ENCODE data around the gene SLC26A3.
"Not testable (repeated sequence)": the region's sequence is repeated elsewhere in the genome, so short reads cannot be mapped to it uniquely, and the experiment has no call there.

Gene SLC26A3

GRCh38 chr7:107803009-107803610, at the start of gene SLC26A3:
TSS of gene SLC26A3 (minus strand) at chr7:107803223. CDS start at chr7:107794509, 8,714 bp downstream.
- no peak for DNase-seq

DNA sequence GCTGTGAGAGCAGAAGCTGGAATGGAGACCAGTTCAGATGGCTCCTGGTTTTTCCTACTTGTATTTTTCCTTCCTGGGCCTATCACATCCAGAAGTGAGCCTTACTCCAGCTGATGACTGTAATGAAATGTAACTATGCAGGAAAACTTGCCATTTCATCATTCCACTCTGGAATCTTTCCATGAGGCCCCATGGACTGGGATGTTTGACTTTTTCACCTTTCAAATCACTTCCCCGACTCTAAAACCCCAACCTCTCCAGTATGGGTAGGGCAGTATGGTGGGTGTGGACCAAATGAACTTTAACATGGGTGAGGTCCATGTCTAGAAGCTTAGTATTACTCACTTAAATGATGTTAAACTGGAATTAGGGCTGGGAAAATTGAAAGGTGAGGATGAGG, 47.6 kb upstream of the SLC26A3 start:
- DNase-seq, result no peak

GRCh38 chr7:107850216-107850615, 47.2 kb upstream of the SLC26A3 start:
- DNase-seq, result no peak

- not testable (repeated sequence) for DNase-seq
Measured at GRCh38 chr7:107848211-107848610, 45.2 kb upstream of the SLC26A3 start.

DNA sequence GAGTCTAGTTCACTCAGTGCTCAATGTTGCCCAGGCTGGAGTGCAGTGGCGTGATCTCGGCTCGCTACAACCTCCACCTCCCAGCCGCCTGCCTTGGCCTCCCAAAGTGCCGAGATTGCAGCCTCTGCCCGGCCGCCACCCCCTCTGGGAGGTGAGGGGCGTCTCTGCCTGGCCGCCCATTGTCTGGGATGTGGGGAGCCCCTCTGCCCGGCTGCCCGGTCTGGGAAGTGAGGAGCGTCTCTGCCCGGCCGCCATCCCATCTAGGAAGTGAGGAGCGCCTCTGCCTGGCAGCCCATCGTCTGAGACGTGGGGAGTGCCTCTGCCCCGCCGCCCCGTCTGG, 44.8 kb upstream of the SLC26A3 start:
- not testable (repeated sequence) for DNase-seq

DNA sequence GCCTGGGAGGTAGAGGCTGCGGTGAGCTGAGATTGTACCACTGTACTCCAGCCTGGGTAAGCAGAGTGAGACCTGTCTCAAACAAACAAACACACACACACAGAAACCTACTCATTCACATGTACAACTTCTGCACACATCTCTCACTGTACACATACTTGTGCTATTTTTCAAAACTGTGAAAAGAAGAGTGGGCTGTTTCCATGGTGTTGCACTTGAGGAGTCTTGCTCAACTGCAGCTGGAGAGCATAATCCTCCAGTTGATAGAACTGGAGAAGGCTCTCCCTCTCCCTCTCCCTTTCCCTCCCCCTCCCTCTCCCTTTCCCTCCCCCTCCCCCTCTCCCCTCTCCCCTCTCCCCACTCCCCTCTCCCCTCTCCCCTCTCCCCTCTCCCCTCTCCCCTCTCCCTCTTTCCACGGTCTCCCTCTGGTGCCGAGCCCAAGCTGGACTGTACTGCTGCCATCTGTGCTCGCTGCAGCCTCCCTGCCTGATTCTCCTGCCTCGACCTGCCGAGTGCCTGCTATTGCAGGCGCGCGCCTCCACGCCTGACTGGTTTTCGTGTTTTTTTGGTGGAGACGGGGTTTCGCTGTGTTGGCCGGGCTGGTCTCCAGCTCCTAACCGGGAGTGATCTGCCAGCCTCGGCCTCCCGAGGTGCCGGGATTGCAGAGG, 44.3 kb upstream of the SLC26A3 start:
- no peak for DNase-seq

GRCh38 chr7:107846324-107846723, 43.3 kb upstream of the SLC26A3 start:
- DNase-seq, result no peak

- DNase-seq, result no peak
Measured at GRCh38 chr7:107843184-107843583, 40.2 kb upstream of the SLC26A3 start.

DNA sequence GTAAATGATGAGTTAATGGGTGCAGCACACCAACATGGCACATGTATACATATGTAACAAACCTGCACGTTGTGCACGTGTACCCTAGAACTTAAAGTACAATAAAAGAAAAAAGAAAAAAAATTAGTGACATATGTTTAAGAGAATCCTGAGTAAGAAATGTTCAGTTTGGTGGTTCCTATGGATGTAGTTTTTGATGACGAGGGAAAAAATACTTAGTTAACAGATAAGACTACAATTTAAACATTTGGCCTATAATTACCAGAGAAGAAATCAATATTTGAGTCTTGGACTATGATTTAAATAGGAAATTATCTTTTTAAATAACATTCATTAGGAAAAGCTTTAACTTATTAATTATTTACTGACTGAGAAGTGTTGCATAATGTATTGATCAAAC, 39.2 kb upstream of the SLC26A3 start:
- DNase-seq, result no peak

DNA sequence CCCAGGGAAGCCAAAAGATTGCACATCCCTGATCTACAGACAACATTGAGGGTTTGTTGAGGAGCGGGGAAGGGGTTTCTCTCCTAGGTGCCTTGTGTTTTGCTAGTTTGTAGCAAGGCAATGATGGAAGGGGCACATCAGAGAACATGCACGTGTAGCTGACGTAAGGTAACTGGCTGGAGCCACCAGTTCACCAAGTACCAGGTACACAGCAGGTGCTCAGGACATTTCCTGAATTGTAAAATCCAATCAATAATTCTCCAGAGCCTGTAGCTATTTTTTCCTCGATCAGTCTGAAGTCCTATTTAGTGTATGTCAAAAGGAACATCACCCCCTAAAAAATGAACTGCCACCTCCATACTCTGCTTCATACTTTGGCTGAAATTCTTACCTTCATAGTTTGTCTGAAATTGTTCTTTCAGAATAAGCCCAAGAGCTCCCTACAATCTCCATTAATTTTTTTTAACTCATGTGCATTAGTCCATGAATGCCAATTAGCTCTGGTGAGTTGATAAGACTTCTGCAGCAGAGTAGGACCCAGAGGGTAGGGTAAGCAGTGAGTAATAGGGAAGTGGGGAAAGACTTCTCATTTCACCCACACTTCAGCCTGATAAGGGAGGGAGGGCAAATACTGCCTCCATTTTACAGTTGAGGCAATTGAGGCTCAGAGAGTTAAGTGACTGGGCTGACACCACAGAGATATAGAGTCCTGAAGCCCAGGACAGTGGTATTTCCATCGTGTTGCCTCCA, 36.0 kb upstream of the SLC26A3 start:
- no peak for DNase-seq

GRCh38 chr7:107838024-107838601, 35.1 kb upstream of the SLC26A3 start:
- no peak for DNase-seq

GRCh38 chr7:107837145-107837512, 34.1 kb upstream of the SLC26A3 start:
- no peak for DNase-seq

- DNase-seq, result no peak
Measured at GRCh38 chr7:107836237-107837144, 33.5 kb upstream of the SLC26A3 start.

GRCh38 chr7:107834401-107834800, 31.4 kb upstream of the SLC26A3 start:
- no peak for DNase-seq

DNA sequence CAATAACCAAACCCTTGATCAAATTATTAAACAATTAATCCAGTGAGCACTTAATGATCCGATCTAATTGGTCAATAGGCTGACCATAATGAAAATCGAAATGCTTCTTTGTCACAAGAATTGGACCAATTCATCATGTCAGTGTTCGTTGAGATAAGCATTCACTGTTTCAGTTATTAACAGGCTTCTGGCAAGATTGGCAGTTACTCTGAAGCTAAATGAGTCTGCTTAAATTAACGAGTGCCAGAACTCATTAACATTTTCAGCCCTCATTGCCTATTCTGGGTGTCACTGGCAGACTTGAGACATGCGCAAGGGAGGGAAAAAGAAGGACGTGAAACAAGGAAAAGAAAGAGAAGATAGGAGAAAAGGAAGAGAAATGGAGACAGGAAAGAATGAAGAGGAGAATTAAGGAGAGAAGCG, 30.7 kb upstream of the SLC26A3 start:
- no peak for DNase-seq

GRCh38 chr7:107830420-107830819, 27.4 kb upstream of the SLC26A3 start:
- DNase-seq, result no peak

GRCh38 chr7:107828540-107828939, 25.5 kb upstream of the SLC26A3 start:
- no peak for DNase-seq

- no peak for DNase-seq
Measured at GRCh38 chr7:107827501-107827900, 24.5 kb upstream of the SLC26A3 start.

DNA sequence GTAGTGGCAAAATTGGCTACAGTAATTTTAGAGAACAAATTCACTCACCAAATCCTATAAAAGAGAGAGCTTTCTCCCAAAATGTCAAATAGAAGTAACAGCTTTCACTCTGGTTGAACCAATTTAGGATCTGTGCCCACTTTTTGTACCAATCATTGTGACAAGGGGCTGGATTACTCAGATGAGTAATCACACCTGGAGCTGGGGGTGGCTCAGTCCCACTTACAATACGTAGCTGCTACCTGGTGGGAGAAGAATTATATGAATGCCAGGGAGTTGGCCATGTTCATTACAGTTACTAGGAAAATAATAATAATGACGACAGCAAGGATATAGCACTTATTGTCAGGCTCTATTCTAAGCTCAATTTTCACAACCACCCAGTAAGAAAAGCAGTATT, 23.4 kb upstream of the SLC26A3 start:
- no peak for DNase-seq

GRCh38 chr7:107824858-107825257, 21.8 kb upstream of the SLC26A3 start:
- DNase-seq, result no peak

- DNase-seq, result no peak
Measured at GRCh38 chr7:107818622-107819021, 15.6 kb upstream of the SLC26A3 start.

GRCh38 chr7:107816011-107816566, 13.1 kb upstream of the SLC26A3 start:
- no peak for DNase-seq

Data from activated CD8-positive, alpha-beta memory T cell treated with anti-CD3 and anti-CD28 coated beads, Interleukin-2, amount 50 U/mL, for 4 hours (primary cell).